Measurements from ENCODE around the gene TMEM59. TPM values are rescaled to one million over a fixed set of nuclear protein-coding genes. Genes with fewer than 3 reads are reported as not detected.
A peak's percentile ranks its signal among the peaks of the same experiment; 100 is the strongest.
"Not testable (repeated sequence)": the region's sequence is repeated elsewhere in the genome, so short reads cannot be mapped to it uniquely, and the experiment has no call there.

The TMEM59 gene
- total and polyA plus RNA-seq, 8 donors: 95.7 to 322 (median 176) TPM

DNA sequence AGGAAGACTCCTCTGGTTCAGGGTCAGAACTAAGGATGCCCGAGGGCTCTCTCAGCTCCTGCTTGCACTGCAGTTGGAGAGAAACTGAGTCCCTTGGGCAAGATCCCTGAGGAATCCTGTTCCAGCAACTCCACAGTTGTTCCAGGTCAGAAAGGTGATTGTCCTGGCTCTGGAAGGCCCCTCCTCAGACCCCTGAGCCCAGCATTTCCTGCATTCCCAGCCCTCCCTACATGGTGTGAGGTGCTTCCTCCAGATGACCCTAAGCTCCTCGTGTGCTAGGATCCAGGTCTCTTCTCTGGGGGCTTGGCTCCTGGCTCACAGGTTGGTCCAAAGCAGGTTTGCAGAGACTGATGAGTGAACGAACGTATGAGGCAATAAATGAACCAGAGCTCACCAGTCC is 46.5 kb downstream of the TMEM59 start:
- intact Hi-C loops (cut with DNase I; ENCODE audit: low total_unique reads): no loop called here
- TF ChIP-seq EP300 (IDR thresholded peaks at IDR 0.05): no peak
- no peak for TF ChIP-seq POLR2AphosphoS5 (IDR thresholded peaks at IDR 0.05)
- TF ChIP-seq, protein P1, sequence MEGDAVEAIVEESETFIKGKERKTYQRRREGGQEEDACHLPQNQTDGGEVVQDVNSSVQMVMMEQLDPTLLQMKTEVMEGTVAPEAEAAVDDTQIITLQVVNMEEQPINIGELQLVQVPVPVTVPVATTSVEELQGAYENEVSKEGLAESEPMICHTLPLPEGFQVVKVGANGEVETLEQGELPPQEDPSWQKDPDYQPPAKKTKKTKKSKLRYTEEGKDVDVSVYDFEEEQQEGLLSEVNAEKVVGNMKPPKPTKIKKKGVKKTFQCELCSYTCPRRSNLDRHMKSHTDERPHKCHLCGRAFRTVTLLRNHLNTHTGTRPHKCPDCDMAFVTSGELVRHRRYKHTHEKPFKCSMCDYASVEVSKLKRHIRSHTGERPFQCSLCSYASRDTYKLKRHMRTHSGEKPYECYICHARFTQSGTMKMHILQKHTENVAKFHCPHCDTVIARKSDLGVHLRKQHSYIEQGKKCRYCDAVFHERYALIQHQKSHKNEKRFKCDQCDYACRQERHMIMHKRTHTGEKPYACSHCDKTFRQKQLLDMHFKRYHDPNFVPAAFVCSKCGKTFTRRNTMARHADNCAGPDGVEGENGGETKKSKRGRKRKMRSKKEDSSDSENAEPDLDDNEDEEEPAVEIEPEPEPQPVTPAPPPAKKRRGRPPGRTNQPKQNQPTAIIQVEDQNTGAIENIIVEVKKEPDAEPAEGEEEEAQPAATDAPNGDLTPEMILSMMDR (IDR thresholded peaks at IDR 0.05): no peak
- TF ChIP-seq POLR2A (IDR thresholded peaks at IDR 0.05): no peak
- H3K9me3 ChIP-seq: no peaks in the 10 kb centered on the region
- peaks cover 0 to 25% (median 0%) of the 10 kb centered on the region in 3 donors for H3K27me3 ChIP-seq
- no peaks in the 10 kb centered on the region for H3K36me3 ChIP-seq
- no peak overlapping the region for H3K27ac ChIP-seq
- no peak for DNase-seq
- H3K4me1 ChIP-seq: peaks cover 0 to 9% (median 7%) of the 10 kb centered on the region in 4 donors
- WGBS, 5 donors: 78 to 88% (median 86%) methylated on average over 4 of the region's 4 CpGs
- H3K4me3 ChIP-seq: no peak overlapping the region

DNA sequence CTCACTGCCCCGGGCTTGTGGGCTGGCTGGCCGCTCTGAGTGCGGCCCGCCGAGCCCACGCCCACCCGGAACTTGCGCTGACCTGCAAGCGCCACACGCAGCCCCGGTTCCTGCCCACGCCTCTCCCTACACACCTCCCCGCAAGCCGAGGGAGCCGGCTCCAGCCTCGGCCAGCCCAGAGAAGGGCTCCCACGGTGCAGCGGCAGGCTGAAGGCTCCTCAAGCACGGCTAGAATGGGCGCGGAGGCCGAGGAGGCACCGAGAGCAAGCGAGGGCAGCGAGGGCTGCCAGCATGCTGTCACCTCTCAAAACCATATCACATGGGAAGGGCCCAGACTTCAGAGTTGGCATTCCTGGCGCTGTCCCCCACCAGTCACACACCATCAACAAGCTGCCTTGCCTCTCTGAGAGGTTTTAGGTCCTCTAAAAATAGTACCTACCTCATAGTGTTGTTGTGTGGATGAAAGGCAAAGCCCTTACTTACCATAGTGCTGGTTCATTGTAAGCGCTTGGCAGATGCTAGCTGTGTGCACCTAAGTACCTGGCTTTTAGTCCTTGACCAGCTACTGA is 48.4 kb downstream of the TMEM59 start:
- no peaks in the 10 kb centered on the region for H3K36me3 ChIP-seq
- DNase-seq: no peak
- H3K4me1 ChIP-seq: peaks cover 0 to 11% (median 10%) of the 10 kb centered on the region in 4 donors
- no peak overlapping the region for H3K4me3 ChIP-seq
- WGBS, 5 donors: 94 to 98% (median 96%) methylated on average over 17 to 27 of the region's 27 CpGs
- TF ChIP-seq, protein P1 (IDR thresholded peaks at IDR 0.05): no peak
- no peak for TF ChIP-seq EP300 (IDR thresholded peaks at IDR 0.05)
- no peak for TF ChIP-seq POLR2A (IDR thresholded peaks at IDR 0.05)
- TF ChIP-seq POLR2AphosphoS5 (IDR thresholded peaks at IDR 0.05): no peak
- peaks cover 0 to 16% (median 0%) of the 10 kb centered on the region in 3 donors for H3K27me3 ChIP-seq
- no peak overlapping the region for H3K27ac ChIP-seq
- intact Hi-C loops (cut with DNase I; ENCODE audit: low total_unique reads): no loop called here
- H3K9me3 ChIP-seq: no peaks in the 10 kb centered on the region

DNA sequence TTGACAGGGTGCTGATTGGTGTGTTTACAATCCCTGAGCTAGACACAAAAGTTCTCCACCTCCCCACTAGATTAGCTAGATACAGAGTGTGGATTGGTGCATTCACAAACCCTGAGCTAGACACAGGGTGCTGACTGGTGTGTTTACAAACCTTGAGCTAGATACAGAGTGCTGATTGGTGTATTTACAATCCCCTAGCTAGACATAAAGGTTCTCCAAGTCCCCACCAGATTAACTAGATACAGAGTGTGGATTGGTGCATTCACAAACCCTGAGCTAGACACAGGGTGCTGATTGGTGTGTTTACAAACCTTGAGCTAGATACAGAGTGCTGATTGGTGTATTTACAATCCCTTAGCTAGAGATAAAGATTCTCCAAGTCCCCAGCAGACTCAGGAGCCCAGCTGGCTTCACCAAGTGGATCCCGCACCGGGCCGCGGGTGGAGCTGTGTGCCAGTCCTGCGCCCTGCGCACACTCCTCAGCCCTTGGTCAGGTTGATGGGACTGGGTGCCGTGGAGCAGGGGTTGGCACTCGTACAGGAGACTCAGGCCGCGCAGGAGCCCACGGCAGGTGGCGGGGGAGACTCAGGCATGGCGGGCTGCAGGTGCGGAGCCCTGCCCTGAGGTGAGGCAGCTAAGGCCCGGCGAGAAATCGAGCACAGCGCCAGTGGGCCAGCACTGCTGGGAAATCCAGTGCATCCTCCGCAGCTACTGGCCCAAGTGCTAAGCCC is 49.1 kb downstream of the TMEM59 start:
- H3K27me3 ChIP-seq; H3K9me3 ChIP-seq; H3K36me3 ChIP-seq; H3K4me3 ChIP-seq; intact Hi-C loops (cut with DNase I; ENCODE audit: low total_unique reads); H3K27ac ChIP-seq: not testable (repeated sequence)
- WGBS, 5 donors: 91 to 99% (median 94%) methylated on average over 13 to 19 of the region's 19 CpGs
- H3K4me1 ChIP-seq: peaks cover 0 to 11% (median 10%) of the 10 kb centered on the region in 4 donors
- peak in 1 of 2 donors; percentile 22 for DNase-seq

DNA sequence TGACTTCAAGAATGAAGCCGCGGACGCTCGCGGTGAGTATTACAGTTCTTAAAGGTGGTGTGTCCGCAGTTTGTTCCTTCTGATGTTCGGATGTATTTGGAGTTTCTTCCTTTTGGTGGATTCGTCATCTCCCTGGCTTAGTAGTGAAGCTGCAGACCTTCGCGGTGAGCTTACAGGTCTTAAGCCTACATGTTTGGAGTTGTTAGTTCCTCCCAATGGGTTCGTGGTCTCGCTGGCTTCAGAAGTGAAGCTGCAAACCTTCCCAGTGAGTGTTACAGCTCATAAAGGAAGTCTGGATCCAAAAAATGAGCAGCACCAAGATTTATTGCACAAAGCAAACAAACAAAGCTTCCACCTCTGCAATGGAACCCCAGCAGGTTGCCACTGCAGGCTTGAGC is 49.8 kb downstream of the TMEM59 start:
- intact Hi-C loops (cut with DNase I; ENCODE audit: low total_unique reads): no loop called here
- Histone ChIP-seq H3K27me3 (peaks cover 0 to 8% (median 0%) of the 10 kb centered on the region in 3 donors), H3K36me3 (no peaks in the 10 kb centered on the region), H3K4me1 (peaks cover 0 to 11% (median 10%) of the 10 kb centered on the region in 4 donors), H3K9me3 (no peaks in the 10 kb centered on the region), H3K27ac (no peak overlapping the region), H3K4me3 (no peak overlapping the region)
- TF ChIP-seq POLR2AphosphoS5 (IDR thresholded peaks at IDR 0.05): no peak
- DNase-seq: peak in 1 of 2 donors; percentile 8
- 86 to 98% (median 88%) methylated on average over 12 of the region's 12 CpGs for WGBS, 5 donors

DNA sequence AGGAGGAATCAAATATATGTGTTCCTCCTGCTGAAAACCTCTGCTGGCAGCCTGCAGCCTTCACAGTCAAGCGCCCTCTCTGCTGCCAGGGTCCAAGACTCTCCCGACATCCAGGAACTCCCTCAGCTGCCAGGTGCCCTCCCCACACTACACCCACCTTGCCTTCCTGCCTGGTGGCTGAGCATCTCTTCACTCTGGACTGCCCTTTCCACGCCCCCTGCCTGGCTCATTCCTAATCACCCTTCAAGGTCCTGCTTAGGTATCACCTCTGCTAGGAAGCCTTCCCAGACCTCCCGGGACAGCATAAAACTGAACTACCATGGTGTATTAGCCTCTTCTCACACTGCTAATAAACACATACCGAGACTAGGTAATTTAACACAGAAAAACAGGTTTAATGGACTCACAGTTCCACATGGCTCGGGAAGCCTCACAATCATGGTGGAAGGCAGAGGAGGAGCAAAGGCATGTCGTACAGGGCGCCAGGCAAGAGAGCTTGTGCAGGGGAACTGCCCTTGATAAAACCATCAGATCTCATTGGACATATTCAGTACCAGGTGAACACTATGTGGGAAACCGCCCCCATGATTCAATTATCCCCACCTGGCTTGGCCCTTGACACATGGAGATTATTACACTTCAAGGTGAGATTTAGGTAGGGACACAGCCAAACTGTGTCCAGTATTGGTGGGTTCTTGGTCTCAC is 50.3 kb downstream of the TMEM59 start:
- no peak for TF ChIP-seq POLR2AphosphoS5 (IDR thresholded peaks at IDR 0.05)
- no peak for TF ChIP-seq POLR2A (IDR thresholded peaks at IDR 0.05)
- TF ChIP-seq, protein P1 (IDR thresholded peaks at IDR 0.05): no peak
- no peak for TF ChIP-seq EP300 (IDR thresholded peaks at IDR 0.05)
- Histone ChIP-seq H3K9me3 (no peaks in the 10 kb centered on the region), H3K4me3 (no peak overlapping the region), H3K27ac (no peak overlapping the region), H3K27me3 (peaks cover 0 to 3% (median 0%) of the 10 kb centered on the region in 3 donors), H3K4me1 (peaks cover 0 to 11% (median 10%) of the 10 kb centered on the region in 4 donors), H3K36me3 (no peaks in the 10 kb centered on the region)
- intact Hi-C loops (cut with DNase I; ENCODE audit: low total_unique reads): no loop called here
- peak in 1 of 2 donors; percentile 11 for DNase-seq
- 57 to 85% (median 70%) methylated on average over 8 to 9 of the region's 9 CpGs for WGBS, 5 donors

Data from stomach (tissue), 9 donors.